Ishikawa (cell line): ENCODE data around the gene FGGY.

ENCODE experiments used
- CEBPB ChIP-seq: IDR thresholded peaks from 2 replicates; pipeline ENCODE4 v1.6.1; 2012
- CREB1 ChIP-seq: IDR thresholded peaks from 2 replicates; pipeline ENCODE4 v1.6.1; 2012; ENCODE audit warnings: low read depth
- EGR1 ChIP-seq: IDR thresholded peaks from 2 replicates; pipeline ENCODE4 v1.6.1; 2012
- EP300 ChIP-seq: IDR thresholded peaks from 2 replicates; pipeline ENCODE4 v1.6.1; 2012; ENCODE audit warnings: borderline replicate concordance
- FOXM1 ChIP-seq: IDR thresholded peaks from 2 replicates; pipeline ENCODE4 v1.6.1; 2012; ENCODE audit warnings: low read depth, borderline replicate concordance
- NFIC ChIP-seq: IDR thresholded peaks from 2 replicates; pipeline ENCODE4 v1.6.1; 2012
- RAD21 ChIP-seq: IDR thresholded peaks from 2 replicates; pipeline ENCODE4 v1.6.1; 2012; ENCODE audit warnings: low read depth
- TAF1 ChIP-seq: IDR thresholded peaks from 2 replicates; pipeline ENCODE4 v1.6.1; 2012; ENCODE audit warnings: low read depth, mild to moderate bottlenecking
- TCF12 ChIP-seq: IDR thresholded peaks from 2 replicates; pipeline ENCODE4 v1.6.1; 2012; ENCODE audit warnings: low read depth
- TEAD4 ChIP-seq: IDR thresholded peaks from 2 replicates; pipeline ENCODE4 v1.6.1; 2012
- YY1 ChIP-seq: IDR thresholded peaks from 2 replicates; pipeline ENCODE4 v1.6.1; 2012; ENCODE audit warnings: low read depth
- ZBTB7A ChIP-seq: IDR thresholded peaks from 2 replicates; pipeline ENCODE4 v1.6.1; 2012; ENCODE audit warnings: low read depth
- TF ChIP-seq, protein P1 (sequence below): IDR thresholded peaks from 2 replicates; pipeline ENCODE4 v1.6.1; 2012
- TF ChIP-seq, protein P2 (sequence below): IDR thresholded peaks from 2 replicates; pipeline ENCODE4 v1.6.1; 2012; ENCODE audit warnings: low read depth, mild to moderate bottlenecking
- TF ChIP-seq, protein P3 (sequence below): IDR thresholded peaks from 2 replicates; pipeline ENCODE4 v1.6.1; 2012

The FGGY gene

DNA sequence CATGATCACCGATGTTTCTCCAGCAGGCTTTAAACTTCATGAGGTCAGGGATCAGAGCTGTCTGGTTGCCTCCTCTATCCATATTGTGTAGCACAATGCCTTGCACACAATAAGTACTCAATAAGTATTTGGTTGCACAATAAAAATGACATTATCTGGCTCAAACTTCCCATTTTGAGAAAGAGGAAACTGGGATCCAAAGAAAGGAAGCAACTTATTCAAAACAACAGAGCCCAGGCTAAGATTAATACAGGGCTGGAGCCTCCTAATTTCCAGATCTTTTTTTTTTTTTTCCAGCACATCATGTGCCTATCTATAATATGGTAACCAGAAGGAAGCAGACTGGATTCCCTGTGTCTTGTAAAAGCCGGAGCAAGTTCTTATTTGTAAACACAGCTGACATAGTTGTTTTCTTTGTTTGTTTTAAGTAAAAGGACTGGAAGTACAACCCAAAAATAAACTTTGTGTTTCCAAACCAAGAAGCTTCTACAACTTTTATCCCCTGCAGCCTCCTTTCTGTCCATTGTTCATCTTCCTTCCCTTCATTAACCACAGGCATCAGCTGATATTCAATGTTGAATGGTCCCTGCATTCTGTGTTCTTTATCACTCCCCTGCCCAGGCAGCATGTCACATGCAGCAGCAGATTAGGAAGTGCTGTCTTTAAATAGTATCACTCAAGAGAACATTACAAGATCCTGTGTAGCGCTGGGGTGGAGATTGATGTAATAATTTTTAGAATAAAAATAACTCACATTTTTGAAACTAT is 446.6 kb downstream of the FGGY start:
- TF ChIP-seq CREB1 (no peak), EGR1 (no peak), EP300 (no peak), NFIC (no peak), RAD21 (no peak)
- TF ChIP-seq, protein P1, sequence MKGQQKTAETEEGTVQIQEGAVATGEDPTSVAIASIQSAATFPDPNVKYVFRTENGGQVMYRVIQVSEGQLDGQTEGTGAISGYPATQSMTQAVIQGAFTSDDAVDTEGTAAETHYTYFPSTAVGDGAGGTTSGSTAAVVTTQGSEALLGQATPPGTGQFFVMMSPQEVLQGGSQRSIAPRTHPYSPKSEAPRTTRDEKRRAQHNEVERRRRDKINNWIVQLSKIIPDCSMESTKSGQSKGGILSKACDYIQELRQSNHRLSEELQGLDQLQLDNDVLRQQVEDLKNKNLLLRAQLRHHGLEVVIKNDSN: no peak
- TF ChIP-seq, protein P2, sequence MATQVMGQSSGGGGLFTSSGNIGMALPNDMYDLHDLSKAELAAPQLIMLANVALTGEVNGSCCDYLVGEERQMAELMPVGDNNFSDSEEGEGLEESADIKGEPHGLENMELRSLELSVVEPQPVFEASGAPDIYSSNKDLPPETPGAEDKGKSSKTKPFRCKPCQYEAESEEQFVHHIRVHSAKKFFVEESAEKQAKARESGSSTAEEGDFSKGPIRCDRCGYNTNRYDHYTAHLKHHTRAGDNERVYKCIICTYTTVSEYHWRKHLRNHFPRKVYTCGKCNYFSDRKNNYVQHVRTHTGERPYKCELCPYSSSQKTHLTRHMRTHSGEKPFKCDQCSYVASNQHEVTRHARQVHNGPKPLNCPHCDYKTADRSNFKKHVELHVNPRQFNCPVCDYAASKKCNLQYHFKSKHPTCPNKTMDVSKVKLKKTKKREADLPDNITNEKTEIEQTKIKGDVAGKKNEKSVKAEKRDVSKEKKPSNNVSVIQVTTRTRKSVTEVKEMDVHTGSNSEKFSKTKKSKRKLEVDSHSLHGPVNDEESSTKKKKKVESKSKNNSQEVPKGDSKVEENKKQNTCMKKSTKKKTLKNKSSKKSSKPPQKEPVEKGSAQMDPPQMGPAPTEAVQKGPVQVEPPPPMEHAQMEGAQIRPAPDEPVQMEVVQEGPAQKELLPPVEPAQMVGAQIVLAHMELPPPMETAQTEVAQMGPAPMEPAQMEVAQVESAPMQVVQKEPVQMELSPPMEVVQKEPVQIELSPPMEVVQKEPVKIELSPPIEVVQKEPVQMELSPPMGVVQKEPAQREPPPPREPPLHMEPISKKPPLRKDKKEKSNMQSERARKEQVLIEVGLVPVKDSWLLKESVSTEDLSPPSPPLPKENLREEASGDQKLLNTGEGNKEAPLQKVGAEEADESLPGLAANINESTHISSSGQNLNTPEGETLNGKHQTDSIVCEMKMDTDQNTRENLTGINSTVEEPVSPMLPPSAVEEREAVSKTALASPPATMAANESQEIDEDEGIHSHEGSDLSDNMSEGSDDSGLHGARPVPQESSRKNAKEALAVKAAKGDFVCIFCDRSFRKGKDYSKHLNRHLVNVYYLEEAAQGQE: no peak

DNA sequence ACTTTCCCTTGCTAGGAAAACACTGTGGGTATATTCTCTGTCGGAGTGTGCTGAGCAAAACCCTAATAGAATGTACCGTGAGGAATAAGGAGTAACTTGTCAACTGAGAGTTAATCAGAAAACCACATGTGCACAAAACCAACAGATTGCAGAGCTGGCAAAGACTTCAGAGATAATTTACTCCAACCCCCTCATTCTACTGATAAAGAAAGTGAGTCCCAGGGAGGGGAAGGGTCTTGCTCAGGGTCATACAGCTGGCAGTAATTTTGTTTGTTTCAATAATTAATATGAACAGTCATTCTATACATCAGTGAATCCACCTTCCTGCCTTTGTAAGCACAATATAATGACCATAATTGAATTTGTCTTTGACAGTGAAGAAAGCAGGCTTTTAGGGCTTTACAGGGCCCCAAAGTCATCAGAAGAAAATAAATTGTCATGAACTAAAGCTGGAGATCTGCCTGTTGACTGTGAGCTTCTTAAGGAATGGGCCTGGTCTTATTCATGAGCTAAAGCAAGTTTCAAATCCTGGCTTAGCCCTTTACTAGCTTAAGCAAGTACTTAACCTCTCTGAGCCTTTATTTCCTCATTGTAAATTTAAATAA is 450.6 kb downstream of the FGGY start:
- TF ChIP-seq TCF12 (no peak), EP300 (no peak), CEBPB (no peak), RAD21 (no peak), EGR1 (no peak), YY1 (no peak), TEAD4 (no peak), NFIC (no peak), CREB1 (no peak), FOXM1 (no peak), TAF1 (no peak)
- TF ChIP-seq, protein P1: no peak
- TF ChIP-seq, protein P2: no peak

DNA sequence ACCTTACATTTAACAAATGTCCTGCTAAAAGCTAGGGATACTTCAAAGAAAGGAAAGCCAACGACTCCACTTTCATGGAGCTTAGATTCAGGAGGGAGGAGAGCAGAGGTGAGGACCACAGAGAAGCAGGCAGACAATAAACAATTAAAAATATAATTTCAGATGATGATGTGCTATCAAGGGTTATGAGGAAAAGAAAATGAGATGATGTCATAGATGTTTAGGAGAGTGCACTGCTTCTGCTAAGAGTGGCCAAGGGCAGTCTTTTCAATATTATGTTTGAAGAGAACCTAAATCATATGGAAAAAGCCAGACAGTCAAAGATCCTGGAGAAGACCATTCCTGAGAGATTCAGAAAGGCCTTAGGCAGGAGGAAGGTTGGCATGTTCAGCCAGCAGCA is 451.2 kb downstream of the FGGY start:
- TF ChIP-seq, protein P1: no peak
- TF ChIP-seq ZBTB7A (no peak), RAD21 (no peak), TAF1 (no peak), FOXM1 (no peak), YY1 (no peak), TEAD4 (no peak), EGR1 (no peak), CREB1 (no peak), TCF12 (no peak), NFIC (no peak), CEBPB (no peak), EP300 (no peak)
- TF ChIP-seq, protein P2: no peak
- TF ChIP-seq, protein P3, sequence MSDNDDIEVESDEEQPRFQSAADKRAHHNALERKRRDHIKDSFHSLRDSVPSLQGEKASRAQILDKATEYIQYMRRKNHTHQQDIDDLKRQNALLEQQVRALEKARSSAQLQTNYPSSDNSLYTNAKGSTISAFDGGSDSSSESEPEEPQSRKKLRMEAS: no peak
